HEK293 (cell line): ENCODE results near the gene C6orf47.

ENCODE experiments used
- CTCF ChIA-PET: fragments of 350-600 bp; formaldehyde crosslinking; extraction: SDS; loops from one replicate; lab custom pipeline; 2021; ENCODE audit warnings: antibody characterized with exemption; lab: Yijun Ruan, JAX
- POLR2A ChIA-PET: fragments of 300-600 bp; formaldehyde crosslinking; extraction: SDS; loops from one replicate; lab custom pipeline; 2020; ENCODE audit warnings: antibody characterized with exemption, inconsistent platforms; lab: Yijun Ruan, JAX
- H3K27ac ChIP-seq: fragments of 200-500 bp; sonication (Bioruptor generic); 2 replicates; pipeline ENCODE4 v1.5.1; 2014; ENCODE audit warnings: low read depth, low read length, control low read depth, inconsistent platforms; ENCODE audit errors: extremely low read depth
- H3K36me3 ChIP-seq, 2 experiments: fragments of 200-500 bp in 1 of 2; sonication (Bioruptor generic) in 1 of 2; 1 replicate in 1 of 2; 2 replicates in 1 of 2; pipeline ENCODE4 v1.5.1; 2014 to 2017; ENCODE audit warnings: inconsistent platforms in 2 of 2, low read length in 2 of 2; ENCODE audit not compliant: control insufficient read depth in 2 of 2, insufficient read depth in 1 of 2
- H3K4me1 ChIP-seq: fragments of 200-500 bp; sonication (Bioruptor generic); 2 replicates; pipeline ENCODE4 v1.5.1; 2014; ENCODE audit warnings: mild to moderate bottlenecking, low read length, inconsistent platforms; ENCODE audit not compliant: control insufficient read depth, insufficient read depth
- H3K4me3 ChIP-seq: 2 replicates; pipeline ENCODE4 v1.5.1; 2011; ENCODE audit warnings: low read depth, mild to moderate bottlenecking, control low read depth, low read length, moderate library complexity
- H3K9me3 ChIP-seq: fragments of 200-500 bp; sonication (Bioruptor generic); 2 replicates; pipeline ENCODE4 v1.5.1; 2014; ENCODE audit warnings: low read depth, low read length, inconsistent platforms; ENCODE audit not compliant: control insufficient read depth, insufficient read depth
- GLI2 ChIP-seq: fragments of 450-650 bp; formaldehyde crosslinking; IDR thresholded peaks from 2 replicates; pipeline ENCODE4; 2017; ENCODE audit warnings: missing biosample characterization, missing genetic modification characterization, low read depth, borderline replicate concordance
- IKZF3 ChIP-seq: fragments of 450-650 bp; IDR thresholded peaks from 2 replicates; pipeline ENCODE4 v1.5.0; 2018; ENCODE audit warnings: missing biosample characterization, mild to moderate bottlenecking, missing genetic modification characterization, moderate library complexity
- MZF1 ChIP-seq: fragments of 450-650 bp; formaldehyde crosslinking; IDR thresholded peaks from 2 replicates; pipeline ENCODE4 v1.5.1; 2017; ENCODE audit warnings: missing biosample characterization, missing genetic modification characterization, borderline replicate concordance
- REPIN1 ChIP-seq: fragments of 450-650 bp; formaldehyde crosslinking; IDR thresholded peaks from 2 replicates; pipeline ENCODE4 v1.5.1; 2017; ENCODE audit warnings: missing biosample characterization, missing genetic modification characterization, low read depth
- SCRT2 ChIP-seq: fragments of 450-650 bp; formaldehyde crosslinking; IDR thresholded peaks from 2 replicates; pipeline ENCODE4 v1.5.1; 2016; ENCODE audit warnings: missing biosample characterization, missing genetic modification characterization
- WT1 ChIP-seq: fragments of 450-650 bp; formaldehyde crosslinking; IDR thresholded peaks from 2 replicates; pipeline ENCODE4 v1.5.1; 2016; ENCODE audit warnings: missing biosample characterization, missing genetic modification characterization
- ZBTB6 ChIP-seq: fragments of 450-650 bp; formaldehyde crosslinking; IDR thresholded peaks from 2 replicates; pipeline ENCODE4 v1.5.1; 2017; ENCODE audit warnings: missing biosample characterization, missing genetic modification characterization
- ZBTB8A ChIP-seq: fragments of 450-650 bp; formaldehyde crosslinking; IDR thresholded peaks from 2 replicates; pipeline ENCODE4 v1.5.1; 2016; ENCODE audit warnings: missing biosample characterization, missing genetic modification characterization
- ZEB2 ChIP-seq: fragments of 450-650 bp; formaldehyde crosslinking; IDR thresholded peaks from 2 replicates; pipeline ENCODE4 v1.5.1; 2016; ENCODE audit warnings: missing biosample characterization, missing genetic modification characterization
- ZNF114 ChIP-seq: fragments of 450-650 bp; formaldehyde crosslinking; IDR thresholded peaks from 2 replicates; pipeline ENCODE4 v1.5.0; 2017; ENCODE audit warnings: missing biosample characterization, missing genetic modification characterization
- ZNF146 ChIP-seq: fragments of 450-650 bp; formaldehyde crosslinking; IDR thresholded peaks from 2 replicates; pipeline ENCODE4 v1.5.1; 2016; ENCODE audit warnings: missing biosample characterization, missing genetic modification characterization
- ZNF155 ChIP-seq: fragments of 450-650 bp; formaldehyde crosslinking; IDR thresholded peaks from 2 replicates; pipeline ENCODE4 v1.5.1; 2016; ENCODE audit warnings: missing biosample characterization, missing genetic modification characterization
- ZNF157 ChIP-seq: fragments of 450-650 bp; formaldehyde crosslinking; IDR thresholded peaks from 2 replicates; pipeline ENCODE4 v1.5.1; 2016; ENCODE audit warnings: missing biosample characterization, missing genetic modification characterization
- ZNF175 ChIP-seq: fragments of 450-650 bp; formaldehyde crosslinking; IDR thresholded peaks from 2 replicates; pipeline ENCODE4 v1.5.1; 2016; ENCODE audit warnings: missing biosample characterization, missing genetic modification characterization
- ZNF239 ChIP-seq: fragments of 450-650 bp; formaldehyde crosslinking; IDR thresholded peaks from 2 replicates; pipeline ENCODE4 v1.5.1; 2016; ENCODE audit warnings: missing biosample characterization, missing genetic modification characterization
- ZNF274 ChIP-seq, 2 experiments: fragments of 200-500 bp in 1 of 2; fragments of 450-650 bp in 1 of 2; sonication (Bioruptor generic) in 1 of 2; formaldehyde crosslinking in 1 of 2; IDR thresholded peaks; 2 replicates each; pipeline versions ENCODE4 v1.5.1 to v1.6.1; 2014 to 2016; ENCODE audit warnings: borderline replicate concordance in 1 of 2, inconsistent platforms in 1 of 2, low read length in 1 of 2, missing biosample characterization in 1 of 2, missing genetic modification characterization in 1 of 2
- ZNF350 ChIP-seq: fragments of 450-650 bp; formaldehyde crosslinking; IDR thresholded peaks from 2 replicates; pipeline ENCODE4 v1.5.0; 2017; ENCODE audit warnings: missing biosample characterization, mild to moderate bottlenecking, missing genetic modification characterization
- ZNF366 ChIP-seq: fragments of 450-650 bp; formaldehyde crosslinking; conservative IDR thresholded peaks from 2 replicates; pipeline ENCODE4 v1.5.1; 2016; ENCODE audit warnings: missing biosample characterization, missing genetic modification characterization
- ZNF513 ChIP-seq: fragments of 450-650 bp; IDR thresholded peaks from 2 replicates; pipeline ENCODE4 v1.5.1; 2018; ENCODE audit warnings: missing biosample characterization, missing genetic modification characterization
- ZNF529 ChIP-seq: fragments of 450-650 bp; formaldehyde crosslinking; IDR thresholded peaks from 2 replicates; pipeline ENCODE4 v1.5.1; 2017; ENCODE audit warnings: missing genetic modification characterization, missing biosample characterization; ENCODE audit not compliant: insufficient replicate concordance
- ZNF596 ChIP-seq: fragments of 450-650 bp; IDR thresholded peaks from 2 replicates; pipeline ENCODE4 v1.5.0; 2018; ENCODE audit warnings: missing biosample characterization, mild to moderate bottlenecking, missing genetic modification characterization, moderate library complexity
- ZNF624 ChIP-seq: fragments of 450-650 bp; formaldehyde crosslinking; IDR thresholded peaks from 2 replicates; pipeline ENCODE4 v1.5.1; 2017; ENCODE audit warnings: missing biosample characterization, missing genetic modification characterization
- ZNF707 ChIP-seq: fragments of 450-650 bp; formaldehyde crosslinking; IDR thresholded peaks from 2 replicates; pipeline ENCODE4 v1.5.1; 2016; ENCODE audit warnings: missing biosample characterization, missing genetic modification characterization
- ZNF837 ChIP-seq: fragments of 450-650 bp; formaldehyde crosslinking; IDR thresholded peaks from 2 replicates; pipeline ENCODE4 v1.5.1; 2016; ENCODE audit warnings: missing biosample characterization, missing genetic modification characterization
- ZSCAN18 ChIP-seq: fragments of 450-650 bp; formaldehyde crosslinking; IDR thresholded peaks from 2 replicates; pipeline ENCODE4 v1.5.1; 2016; ENCODE audit warnings: missing biosample characterization, missing genetic modification characterization
- TF ChIP-seq, protein P1 (sequence below): fragments of 450-650 bp; formaldehyde crosslinking; IDR thresholded peaks from 2 replicates; pipeline ENCODE4 v1.5.1; 2016; ENCODE audit warnings: missing biosample characterization, missing genetic modification characterization
- TF ChIP-seq, protein P2 (sequence below): fragments of 450-650 bp; formaldehyde crosslinking; IDR thresholded peaks from 2 replicates; pipeline ENCODE4; 2016; ENCODE audit warnings: missing biosample characterization, missing genetic modification characterization
- TF ChIP-seq, protein P3 (sequence below): fragments of 450-650 bp; formaldehyde crosslinking; IDR thresholded peaks from 2 replicates; pipeline ENCODE4 v1.5.1; 2016; ENCODE audit warnings: missing biosample characterization, missing genetic modification characterization

Gene C6orf47

DNA sequence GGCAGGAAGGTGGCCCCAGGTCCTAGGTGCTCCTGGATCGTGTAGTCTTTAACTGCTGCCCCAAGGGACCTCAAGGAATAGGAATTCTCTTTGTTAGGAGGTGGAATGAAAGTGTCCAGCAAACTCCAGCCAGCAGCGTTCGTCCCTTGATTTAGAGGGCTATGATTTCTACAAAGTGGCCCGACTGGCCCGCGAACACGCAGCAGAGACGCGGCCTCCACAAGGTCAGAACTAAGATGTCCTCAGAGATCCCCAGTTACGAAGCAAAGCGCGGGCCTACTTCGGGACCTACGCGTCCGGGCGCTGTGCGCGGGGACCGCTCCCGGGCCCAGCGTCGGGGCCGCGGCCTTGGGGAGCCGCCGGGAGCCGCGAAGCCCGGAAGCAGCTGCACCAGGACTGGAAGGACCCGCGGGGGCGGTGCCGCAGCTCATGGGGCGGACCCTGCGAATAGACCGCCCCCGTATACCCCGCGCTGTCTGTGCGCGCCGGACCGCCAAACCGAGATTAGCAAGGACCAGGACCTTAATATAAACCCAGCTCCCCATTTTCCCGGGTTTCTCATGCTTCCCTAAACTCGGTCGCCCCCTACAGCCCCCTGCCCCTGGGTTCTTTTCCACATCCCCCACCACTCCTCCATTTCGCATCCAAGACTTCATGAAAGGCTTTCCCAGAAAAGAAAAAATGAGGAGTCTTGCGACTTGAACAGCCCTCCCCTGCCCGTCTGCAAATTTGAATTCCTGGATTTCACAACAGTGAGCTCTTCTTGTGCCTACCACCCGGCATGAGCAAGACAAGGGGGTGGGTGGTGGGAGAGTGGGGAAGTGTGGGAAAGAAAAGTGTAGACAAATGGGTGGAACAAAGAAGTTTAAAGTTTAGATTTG lies at the start of gene C6orf47:
C6orf47 (minus strand) TSS at position 398 of the 881 bp plus-strand sequence. CDS start 831 bp downstream, outside the sequence.
- ChIA-PET CTCF (interaction anchor here (0.5 to 1.5 kb wide), 10 partner anchors 9 to 595 kb away, joined by 3 to 16 read pairs (median 4); partner anchors contain the start of gene BAG6), POLR2A (interaction anchor here (0.6 to 7.4 kb wide), 39 partner anchors 8 to 1311 kb away, joined by 3 to 180 read pairs (median 5); partner anchors contain the start of genes ABHD16A, APOM, ATP6V1G2 and BAG6)
- Histone ChIP-seq H3K4me1 (peaks cover 6% of the 10 kb centered on the region; the same call in 1 of the 2 replicates), H3K27ac (peak within 1 kb of the TSS; percentile 73), H3K9me3 (no peaks in the 10 kb centered on the region), H3K4me3 (peak within 1 kb of the TSS; percentile 67), H3K36me3 (peaks cover 0 to 51% of the 10 kb centered on the region in 2 experiments; a peak in 2 of 3 replicates)
- no peak for TF ChIP-seq ZNF707 (tag by site-specific recombination)
- TF ChIP-seq ZNF155 = no peak
- TF ChIP-seq ZBTB6 (tag by site-specific recombination) = no peak; the same call in 1 of the 2 replicates
- TF ChIP-seq, protein P1, sequence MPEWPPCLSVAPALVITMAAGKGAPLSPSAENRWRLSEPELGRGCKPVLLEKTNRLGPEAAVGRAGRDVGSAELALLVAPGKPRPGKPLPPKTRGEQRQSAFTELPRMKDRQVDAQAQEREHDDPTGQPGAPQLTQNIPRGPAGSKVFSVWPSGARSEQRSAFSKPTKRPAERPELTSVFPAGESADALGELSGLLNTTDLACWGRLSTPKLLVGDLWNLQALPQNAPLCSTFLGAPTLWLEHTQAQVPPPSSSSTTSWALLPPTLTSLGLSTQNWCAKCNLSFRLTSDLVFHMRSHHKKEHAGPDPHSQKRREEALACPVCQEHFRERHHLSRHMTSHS (tag by site-specific recombination) = no peak
- TF ChIP-seq SCRT2 = no peak
- TF ChIP-seq REPIN1 (tag by site-specific recombination) = 0 out of 2 replicates have a peak, but pooled peaks have one; percentile 42
- peak; percentile 75; the same call in 1 of the 2 replicates for TF ChIP-seq MZF1 (tag by site-specific recombination)
- no peak for TF ChIP-seq ZNF350 (tag by site-specific recombination)
- peak; percentile 84 for TF ChIP-seq ZBTB8A (tag by site-specific recombination)
- 0 out of 2 replicates have a peak, but pooled peaks have one; percentile 25 for TF ChIP-seq ZNF596 (tag by site-specific recombination)
- no peak for TF ChIP-seq ZNF274 (IDR thresholded peaks at IDR 0.05; ENCODE audit: low read length)
- TF ChIP-seq ZNF274 (tag by site-specific recombination; IDR thresholded peaks at IDR 0.05; ENCODE audit: borderline replicate concordance) = no peak
- no peak for TF ChIP-seq ZNF239
- TF ChIP-seq ZNF157 (tag by site-specific recombination) = no peak
- TF ChIP-seq ZNF624 = no peak
- no peak for TF ChIP-seq ZNF114 (tag by site-specific recombination)
- TF ChIP-seq GLI2 (tag by site-specific recombination) = no peak
- no peak for TF ChIP-seq WT1
- no peak for TF ChIP-seq ZNF175 (tag by site-specific recombination)
- no peak for TF ChIP-seq ZNF146
- no peak for TF ChIP-seq ZNF513 (tag by site-specific recombination)
- TF ChIP-seq ZEB2 (tag by site-specific recombination) = peak; percentile 58
- TF ChIP-seq ZNF529 (tag by site-specific recombination) = no peak
- no peak for TF ChIP-seq ZNF837 (tag by site-specific recombination)
- peak; percentile 59 for TF ChIP-seq IKZF3 (tag by site-specific recombination)
- TF ChIP-seq ZNF366 (tag by site-specific recombination) = no peak
- no peak for TF ChIP-seq ZSCAN18
- TF ChIP-seq, protein P2, sequence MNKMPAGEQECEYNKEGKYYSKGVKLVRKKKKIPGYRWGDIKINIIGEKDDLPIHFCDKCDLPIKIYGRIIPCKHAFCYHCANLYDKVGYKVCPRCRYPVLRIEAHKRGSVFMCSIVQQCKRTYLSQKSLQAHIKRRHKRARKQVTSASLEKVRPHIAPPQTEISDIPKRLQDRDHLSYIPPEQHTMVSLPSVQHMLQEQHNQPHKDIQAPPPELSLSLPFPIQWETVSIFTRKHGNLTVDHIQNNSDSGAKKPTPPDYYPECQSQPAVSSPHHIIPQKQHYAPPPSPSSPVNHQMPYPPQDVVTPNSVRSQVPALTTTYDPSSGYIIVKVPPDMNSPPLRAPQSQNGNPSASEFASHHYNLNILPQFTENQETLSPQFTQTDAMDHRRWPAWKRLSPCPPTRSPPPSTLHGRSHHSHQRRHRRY = no peak
- TF ChIP-seq, protein P3, sequence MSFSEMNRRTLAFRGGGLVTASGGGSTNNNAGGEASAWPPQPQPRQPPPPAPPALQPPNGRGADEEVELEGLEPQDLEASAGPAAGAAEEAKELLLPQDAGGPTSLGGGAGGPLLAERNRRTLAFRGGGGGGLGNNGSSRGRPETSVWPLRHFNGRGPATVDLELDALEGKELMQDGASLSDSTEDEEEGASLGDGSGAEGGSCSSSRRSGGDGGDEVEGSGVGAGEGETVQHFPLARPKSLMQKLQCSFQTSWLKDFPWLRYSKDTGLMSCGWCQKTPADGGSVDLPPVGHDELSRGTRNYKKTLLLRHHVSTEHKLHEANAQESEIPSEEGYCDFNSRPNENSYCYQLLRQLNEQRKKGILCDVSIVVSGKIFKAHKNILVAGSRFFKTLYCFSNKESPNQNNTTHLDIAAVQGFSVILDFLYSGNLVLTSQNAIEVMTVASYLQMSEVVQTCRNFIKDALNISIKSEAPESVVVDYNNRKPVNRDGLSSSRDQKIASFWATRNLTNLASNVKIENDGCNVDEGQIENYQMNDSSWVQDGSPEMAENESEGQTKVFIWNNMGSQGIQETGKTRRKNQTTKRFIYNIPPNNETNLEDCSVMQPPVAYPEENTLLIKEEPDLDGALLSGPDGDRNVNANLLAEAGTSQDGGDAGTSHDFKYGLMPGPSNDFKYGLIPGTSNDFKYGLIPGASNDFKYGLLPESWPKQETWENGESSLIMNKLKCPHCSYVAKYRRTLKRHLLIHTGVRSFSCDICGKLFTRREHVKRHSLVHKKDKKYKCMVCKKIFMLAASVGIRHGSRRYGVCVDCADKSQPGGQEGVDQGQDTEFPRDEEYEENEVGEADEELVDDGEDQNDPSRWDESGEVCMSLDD (tag by site-specific recombination) = no peak; the same call in 1 of the 2 replicates
